Mucosa of gallbladder (tissue), 1 donor: Measurements from ENCODE around the gene RARG. TPM values are rescaled to one million over a fixed set of nuclear protein-coding genes. Genes with fewer than 3 reads are reported as not detected.
"Not testable (repeated sequence)": the region's sequence is repeated elsewhere in the genome, so short reads cannot be mapped to it uniquely, and the experiment has no call there.

ENCODE experiments used
- DNase-seq: peaks from one replicate; pipeline ENCODE4 v3.0.0-alpha.2; 2020; ENCODE audit warnings: low spot score
- total RNA-seq: library from RNA; stranded (reverse); gene quantifications from one replicate; pipeline ENCODE4 v1.2.1, GENCODE V29; 2021
- donor health status: DM: no; HTN: no; CAD: no.

Gene RARG
- total RNA-seq, 1 donor from 2014 or later = 41.8 TPM

DNA sequence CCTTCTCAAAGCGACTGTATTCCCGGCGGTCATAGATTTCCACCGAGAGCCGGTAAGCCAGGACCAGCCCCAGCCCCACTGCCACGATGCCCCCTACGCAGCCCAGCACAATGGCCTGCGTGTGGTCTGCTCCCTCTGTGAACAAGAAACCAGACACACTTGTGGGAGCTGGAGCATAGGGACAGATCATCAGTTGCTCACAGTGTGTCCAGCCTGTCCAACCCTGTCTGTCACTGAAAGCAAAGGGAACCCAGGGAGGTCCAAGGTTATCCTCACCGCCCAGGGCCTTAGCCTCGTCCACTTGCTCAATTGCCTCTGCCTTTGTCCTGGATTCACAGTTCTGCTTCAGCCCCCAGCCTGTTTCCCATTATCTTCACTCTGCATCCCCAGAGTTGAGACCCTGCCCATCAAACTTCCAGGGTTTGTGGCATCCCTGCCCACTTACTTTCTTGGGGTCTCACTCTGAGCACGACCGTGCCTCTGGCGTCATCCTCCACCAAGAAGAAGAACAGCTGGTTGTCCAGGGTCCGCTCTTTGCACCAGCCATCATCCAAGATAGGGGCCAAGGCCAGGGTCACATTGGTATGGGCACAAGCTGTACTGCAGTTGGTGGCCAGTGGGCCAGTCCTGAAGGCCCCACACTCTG is 40.0 kb downstream of the RARG start:
- no peak for DNase-seq

DNA sequence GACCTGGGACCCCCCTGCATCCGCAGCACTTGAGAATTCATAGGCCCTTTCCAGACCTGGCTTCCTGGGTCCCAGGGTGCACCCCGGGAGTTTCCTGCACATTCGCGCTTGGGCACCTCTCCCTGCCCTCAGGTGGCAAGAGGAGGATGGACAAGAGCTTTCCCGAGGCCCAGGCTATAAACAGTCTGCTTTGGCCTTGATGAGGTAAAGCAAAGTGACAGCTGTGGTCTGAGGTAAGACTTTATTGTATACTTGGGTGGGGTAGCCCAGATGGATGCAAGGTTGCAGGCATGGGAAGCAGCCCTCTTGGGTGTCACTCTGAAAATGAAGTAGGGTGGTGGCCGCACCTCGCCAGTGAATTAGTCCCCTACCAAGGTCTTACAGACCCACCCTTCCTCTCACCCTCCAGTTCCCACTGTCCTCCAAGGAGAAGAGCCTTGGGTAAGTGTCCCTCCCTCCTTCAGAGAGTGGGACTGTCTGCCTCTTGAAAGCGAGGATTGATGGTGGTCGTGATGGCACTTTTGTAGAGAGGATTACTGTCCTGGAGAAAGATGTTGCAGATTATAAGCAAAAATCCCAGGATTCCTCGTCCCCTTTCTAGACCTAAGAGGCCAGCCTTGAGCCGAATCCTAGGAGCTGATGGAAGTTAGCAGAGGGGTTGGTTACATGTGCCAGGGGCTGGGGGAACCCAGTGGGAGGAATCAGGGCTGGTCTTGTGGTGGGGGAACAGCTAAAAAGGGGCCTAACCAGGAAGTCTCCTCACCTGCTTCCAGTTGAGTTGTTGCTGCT is 40.7 kb downstream of the RARG start:
- DNase-seq = no peak

DNA sequence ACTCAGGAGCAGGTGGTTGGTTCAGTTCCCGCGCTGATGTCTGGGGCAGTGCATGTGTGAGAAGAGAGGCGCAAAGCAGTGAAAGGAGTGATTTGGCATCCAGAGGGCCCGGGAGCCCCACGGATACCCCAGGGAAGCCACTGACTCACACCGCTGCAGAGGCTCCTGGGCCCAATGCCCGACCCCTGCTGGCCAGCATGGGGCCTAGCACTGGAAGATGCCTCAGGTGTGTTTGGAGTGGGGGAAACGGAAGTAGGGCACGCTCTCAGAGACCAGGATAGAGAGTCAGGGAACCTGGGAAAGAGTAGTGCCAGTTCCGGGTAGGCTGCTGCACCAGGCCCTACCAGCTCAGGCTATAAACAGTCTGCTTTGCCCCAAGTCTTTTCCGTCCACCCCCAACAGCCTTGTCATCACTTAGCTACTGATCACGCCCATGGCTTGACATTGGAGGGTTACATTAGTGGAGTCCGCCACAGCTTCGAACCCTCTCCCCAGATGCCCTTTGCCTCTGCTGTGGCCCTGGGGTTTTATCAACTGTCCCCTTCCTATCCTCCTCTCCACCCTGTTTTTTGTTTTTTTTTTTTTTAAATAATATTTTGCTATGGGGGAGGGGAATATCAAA is 41.8 kb downstream of the RARG start:
- DNase-seq = peak; percentile 39

DNA sequence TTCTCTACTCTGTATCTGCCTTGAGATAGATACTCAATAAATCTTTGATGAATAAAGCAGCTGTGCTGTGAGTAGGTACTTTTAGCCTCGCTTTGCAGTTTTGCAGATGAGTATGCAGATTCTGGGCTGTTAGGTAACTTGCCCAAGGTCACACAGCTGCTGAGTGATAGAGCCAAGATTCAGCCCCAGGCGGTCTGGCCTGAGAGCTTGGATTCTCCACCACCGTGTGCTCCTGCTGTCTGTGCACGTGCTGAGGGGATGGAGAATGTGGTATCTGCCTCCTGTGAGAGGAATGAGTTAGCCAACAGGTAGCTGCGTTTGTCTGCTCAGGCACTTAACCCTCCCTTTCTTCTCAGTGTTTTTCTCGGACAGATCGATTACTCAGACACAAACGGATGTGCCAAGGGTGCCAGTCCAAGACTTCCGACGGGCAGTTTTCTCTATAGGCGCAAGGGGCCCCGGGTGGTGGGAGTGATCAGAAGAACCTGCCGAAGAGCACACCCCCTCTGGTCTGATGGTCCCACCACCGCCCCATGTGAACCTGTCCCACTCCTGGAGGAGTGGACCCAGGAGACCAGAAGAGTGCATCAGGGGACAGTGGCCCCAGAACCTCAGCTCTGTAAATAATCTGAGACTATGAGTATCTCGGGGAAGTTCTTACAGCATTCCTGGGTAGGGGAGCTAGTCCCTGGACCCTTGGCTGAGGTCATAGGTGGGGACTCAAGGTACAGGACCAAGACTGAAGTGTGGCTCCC is 44.7 kb downstream of the RARG start:
- no peak for DNase-seq

DNA sequence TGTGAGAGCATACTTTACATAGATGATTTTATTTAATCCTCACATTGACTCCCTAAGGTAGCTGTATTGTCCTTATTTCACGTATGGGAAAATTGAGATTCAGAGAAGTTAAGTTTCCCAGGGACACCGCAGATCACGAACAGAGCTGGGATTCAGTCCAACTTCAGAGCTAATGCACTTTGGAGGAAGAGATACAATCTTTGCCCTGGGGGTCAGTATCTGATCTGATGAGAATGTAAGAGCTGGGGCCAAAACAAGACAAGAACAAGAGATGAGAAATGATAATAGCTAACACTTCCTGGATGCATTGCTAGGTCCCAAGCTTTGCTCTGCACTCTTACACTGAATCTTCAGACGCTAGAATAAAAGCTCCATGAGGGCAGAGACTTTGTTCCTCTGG is 45.3 kb downstream of the RARG start:
- DNase-seq = no peak

DNA sequence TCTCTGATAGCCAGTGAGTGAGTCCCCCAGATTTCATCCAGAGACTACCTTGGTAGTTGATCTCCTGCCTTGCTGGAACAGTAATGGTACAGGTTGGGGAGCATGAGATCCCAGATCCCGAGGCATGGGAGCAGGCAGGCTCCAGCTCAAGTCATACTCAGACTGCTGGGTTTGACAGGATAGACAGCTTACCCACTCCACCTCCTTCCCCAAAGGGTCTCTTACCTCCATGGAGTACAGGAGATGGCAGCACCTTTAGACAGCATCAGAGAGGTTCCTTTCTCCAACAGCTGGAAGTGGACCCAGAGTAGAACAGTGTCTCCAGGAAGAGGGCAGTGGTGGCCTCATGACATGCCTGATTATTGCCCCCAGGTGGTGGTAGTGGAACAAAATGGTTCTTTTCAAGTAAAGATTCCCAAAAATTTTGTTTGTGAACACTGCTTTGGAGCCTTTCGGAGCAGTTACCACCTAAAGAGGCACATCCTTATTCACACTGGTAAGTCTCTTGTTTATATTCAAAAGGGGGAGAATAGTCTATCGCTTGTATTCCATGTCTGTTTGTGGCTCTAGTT is 46.3 kb downstream of the RARG start:
- DNase-seq = no peak

DNA sequence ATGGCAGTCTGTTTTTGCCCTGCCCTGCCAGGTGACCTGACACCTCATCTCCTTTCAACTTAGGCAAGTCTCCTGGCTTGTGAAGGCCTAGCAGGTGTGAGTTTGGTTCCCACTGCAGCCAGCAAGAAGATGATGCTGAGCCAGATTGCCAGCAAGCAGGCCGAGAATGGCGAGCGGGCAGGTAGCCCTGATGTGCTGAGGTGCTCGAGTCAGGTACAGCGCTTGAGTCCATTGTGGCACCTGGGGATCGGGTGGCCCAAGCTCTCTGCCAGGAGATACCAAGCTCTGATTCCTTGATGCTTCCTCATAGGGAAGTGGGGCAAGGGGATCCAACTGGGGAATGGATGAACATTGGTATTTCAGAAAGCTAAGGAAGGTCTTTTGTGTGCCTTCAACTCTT is 47.2 kb downstream of the RARG start:
- DNase-seq = no peak

DNA sequence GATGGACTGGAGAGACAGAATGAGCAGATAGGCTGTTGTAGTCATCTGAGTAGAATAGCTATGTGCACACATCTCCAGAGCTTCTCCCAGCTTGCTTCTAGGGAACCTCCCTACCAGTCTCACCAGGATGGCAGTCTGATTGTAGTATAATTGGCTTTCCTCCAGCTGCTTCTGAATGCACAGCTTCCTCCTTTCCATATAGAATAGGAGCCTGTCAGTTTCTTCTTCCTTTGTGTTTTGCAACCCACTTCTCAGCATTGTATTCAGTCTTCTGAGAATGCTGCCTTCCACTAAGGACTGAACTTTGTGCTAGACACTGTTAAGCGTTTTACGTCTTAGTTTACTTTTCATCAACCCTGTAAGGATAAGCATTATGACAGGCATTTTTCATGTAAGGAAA is 49.1 kb downstream of the RARG start:
- DNase-seq = no peak

DNA sequence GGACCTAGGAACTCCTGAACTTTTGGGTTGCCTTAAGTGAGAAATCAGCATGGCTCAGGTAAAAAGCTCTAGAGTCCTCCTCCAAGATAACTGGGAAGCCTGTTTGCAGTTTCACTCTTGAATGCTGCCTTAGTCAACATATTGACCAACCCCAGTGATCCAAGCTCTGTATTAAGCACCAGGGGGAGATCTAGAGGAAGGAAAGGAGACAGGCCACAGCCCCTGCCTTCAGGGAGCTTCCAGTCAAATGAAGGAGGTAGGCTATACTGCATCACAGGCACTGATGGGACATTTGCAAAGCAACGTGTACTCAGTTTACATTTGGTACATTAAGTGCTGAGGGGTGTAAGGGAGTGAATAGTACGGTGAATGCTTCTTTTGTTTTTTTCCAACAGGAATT is 50.1 kb downstream of the RARG start:
- no peak for DNase-seq

DNA sequence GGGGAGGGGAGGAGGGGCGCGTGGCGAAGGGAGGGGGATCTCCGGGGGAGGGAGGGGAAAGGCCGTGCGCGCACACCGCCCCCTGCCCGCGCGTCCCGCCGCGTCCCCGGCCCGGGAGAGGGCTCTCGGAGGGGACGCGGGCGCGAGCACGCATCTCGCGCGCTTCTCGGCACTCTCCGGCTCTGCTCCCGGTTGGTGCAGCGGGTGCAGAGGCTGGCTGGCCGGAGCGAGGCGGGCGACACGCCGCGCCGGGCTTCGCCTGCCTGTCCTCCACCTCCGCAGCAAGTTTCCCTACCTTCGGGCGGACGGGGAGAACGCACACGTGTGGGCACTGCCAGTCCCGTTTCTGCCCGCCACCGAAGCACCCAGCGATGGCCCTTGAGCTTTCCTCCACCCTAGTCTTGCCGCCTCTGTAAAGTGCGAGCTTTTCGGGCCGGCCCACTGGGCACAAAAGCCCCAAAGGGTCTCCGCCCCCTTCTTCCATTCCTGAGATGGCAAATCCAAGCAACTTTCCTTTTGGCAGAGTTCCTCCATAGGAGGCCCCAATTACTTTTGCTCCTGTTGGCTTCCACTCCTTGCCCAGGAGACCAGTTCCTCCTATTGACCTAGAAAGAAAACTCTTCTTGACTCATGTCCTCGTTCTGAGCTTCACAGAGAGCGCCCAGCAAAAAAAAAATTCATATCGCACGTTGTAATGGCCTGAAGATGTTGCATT is 50.9 kb downstream of the RARG start:
- DNase-seq = peak; percentile 66

DNA sequence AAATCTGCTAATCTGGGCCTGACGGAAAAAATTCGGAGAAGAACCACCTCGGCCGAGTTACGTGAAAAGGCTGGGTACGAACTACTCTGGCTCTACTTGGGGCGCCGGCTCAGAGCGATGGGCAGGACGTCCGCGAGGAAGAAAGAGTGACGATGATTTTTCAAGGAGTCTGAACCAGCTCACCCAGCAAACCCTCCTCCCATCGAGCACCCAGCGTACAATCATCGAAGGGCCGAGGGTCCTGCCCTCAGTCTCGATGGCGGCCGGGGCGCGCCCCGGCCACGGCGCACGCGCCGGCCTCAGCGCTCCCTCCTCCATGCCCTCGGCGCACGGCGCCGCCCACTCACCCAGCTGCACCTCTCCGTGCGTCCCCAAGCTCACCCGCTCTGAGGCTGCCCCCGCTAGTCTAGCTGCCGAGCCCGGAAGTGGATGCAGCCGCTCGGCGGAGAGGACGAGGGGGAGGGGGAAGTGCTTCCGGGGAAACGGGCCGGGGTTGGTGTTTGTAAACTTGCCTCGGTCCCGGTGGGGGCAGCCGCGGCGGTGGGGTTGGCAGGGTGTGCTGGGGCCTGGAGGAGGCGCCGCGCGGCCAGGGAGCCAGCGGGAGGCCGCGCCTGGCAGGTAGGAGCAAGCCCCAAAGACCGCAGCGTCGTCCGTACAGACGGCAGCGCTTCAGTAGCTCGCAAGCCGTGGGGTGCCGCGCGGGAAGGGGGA is 51.6 kb downstream of the RARG start, which contains the start of the genes CSAD and ZNF740:
CSAD (minus strand) TSS at position 706 of the 711 bp plus-strand sequence. CDS start 7,455 bp downstream, outside the sequence.
ZNF740 (plus strand) TSS at position 503 of the 711 bp plus-strand sequence. CDS start 1,262 bp downstream, outside the sequence.
- peak; percentile 97 for DNase-seq

DNA sequence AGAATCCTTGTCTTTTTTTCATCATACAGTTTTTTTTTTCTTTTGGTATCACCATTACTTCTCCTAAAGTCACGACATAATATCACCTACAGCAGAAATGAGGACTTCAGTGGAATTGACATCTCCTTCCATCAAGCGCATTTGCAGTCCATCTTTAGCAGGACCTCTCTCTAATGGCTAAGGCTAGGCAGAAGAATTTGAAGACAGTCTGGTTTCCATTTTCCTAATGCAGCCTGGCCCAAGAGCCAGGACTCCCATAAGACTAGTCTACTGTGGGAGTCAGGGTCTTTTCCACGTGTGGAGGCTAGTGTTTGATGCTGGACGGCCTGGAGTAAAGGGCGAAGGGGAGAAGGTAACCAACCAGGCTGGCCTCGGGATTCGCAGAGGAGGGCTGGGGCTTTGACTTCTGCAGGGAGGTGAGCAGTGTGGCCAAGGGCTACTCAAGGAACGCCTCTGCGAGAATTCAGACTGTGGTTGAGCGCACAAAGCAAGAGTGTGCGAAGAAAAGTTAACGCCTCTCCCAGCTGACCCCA is 52.3 kb downstream of the RARG start:
- no peak for DNase-seq

DNA sequence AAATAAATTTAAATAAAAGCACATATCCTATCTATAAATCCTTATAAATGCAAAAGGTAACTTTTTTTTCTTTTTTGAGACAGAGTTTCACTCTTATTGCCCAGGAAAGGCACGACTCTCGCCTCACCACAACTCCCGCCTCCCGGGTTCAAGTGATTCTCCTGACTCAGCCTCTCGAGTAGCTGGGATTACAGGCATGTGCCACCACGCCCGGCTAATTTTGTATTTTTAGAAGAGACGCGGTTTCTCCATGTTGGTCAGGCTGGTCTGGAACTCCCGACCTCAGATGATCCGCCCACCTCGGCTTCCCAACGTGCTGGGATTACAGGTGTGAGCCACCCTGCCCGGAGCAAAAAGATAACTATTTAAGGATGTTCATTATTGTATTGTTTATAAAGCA is 53.2 kb downstream of the RARG start:
- not testable (repeated sequence) for DNase-seq

DNA sequence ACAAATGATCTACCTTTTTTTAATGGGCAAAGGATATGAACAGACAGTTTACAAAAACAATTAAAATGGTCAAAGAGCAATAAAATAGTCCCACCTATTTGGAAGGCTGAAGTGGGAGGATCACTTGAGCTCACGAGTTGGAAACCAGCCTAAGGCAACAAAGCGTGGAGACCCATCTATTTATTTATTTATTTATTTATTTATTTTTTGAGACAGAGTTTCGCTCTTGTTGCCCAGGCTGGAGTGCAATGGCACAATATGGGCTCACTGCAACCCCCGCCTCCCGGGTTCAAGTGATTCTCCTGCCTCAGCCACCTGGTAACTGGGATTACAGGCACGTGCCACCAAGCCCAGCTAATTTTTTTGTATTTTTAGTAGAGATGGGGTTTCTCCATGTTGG is 54.6 kb downstream of the RARG start:
- DNase-seq = not testable (repeated sequence)

DNA sequence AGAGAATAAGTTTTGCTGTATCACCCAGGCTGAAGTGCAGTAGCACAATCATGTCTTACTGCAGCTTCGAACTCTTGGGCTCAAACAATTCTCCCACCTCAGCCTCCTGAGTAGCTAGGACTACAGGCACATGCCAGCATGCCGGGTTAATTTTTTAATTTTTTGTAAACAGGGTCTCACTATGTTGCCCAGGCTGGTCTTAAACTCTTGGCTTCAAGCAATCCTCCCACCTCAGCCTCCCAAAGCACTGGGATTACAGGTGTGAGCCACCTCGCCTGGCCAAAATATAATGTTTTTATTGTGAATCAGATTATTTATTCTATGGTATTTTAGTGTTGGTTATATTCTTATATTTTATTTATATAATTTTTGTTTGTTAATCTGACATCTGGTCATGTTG is 55.3 kb downstream of the RARG start:
- DNase-seq = no peak

DNA sequence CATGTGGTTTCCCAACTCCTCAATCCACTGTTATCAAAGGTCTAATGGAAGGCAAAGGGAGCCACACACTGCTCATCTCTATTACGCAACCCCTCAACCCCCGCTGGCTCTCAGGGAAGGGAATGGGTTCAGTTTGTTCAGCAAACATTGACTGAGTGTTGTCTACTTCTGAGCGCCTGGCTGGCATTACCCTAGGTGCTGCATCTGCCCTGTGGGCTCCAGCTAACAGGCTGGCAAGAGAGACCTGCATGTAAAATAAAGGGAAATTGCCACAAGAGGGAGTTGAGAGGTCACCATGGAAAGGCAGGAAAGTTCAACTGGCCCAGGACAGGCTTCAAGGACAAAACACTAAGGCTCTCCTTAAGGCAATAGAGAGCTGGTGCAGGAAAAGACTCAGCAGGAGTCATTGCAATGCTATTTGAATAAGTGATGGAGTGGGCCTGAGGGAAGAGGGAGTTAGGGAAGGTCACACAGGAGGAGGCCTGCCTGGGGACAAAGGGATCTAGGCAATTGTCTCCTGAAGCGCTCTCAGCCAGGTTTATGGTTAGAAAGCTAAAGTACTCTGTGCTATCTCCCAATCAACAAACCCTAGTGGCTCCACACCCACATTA is 57.0 kb downstream of the RARG start:
- DNase-seq = no peak

DNA sequence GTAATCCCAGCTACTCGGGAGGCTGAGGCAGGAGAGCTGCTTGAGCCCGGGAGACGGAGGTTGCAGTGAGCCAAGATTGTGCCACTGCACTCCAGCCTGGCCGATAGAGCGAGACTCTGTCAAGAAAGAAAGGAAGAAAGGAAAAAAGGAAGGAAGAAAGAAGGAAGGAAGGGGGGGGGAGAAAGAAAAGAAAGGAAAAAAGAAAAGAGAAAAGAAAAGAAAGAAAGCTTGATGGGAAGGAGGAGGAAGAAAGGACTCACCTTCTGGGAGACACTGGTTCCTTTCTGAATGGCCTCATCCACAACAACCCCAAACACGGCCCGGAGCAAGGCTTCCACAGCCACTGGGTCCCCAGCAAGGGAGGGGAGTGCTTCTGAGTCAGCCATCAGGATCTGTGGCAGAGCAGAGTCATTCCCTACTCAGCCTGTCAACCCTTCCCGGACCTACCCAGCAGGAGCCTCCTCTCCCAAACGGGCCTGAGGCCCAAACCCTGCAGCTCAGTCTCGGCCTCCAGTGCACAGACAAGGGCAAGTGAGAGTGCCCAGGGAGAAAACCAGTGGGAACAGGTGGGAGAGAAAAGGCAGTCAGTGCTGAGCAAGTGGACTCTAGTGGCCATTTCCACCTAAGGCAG is 58.8 kb downstream of the RARG start:
- no peak for DNase-seq

DNA sequence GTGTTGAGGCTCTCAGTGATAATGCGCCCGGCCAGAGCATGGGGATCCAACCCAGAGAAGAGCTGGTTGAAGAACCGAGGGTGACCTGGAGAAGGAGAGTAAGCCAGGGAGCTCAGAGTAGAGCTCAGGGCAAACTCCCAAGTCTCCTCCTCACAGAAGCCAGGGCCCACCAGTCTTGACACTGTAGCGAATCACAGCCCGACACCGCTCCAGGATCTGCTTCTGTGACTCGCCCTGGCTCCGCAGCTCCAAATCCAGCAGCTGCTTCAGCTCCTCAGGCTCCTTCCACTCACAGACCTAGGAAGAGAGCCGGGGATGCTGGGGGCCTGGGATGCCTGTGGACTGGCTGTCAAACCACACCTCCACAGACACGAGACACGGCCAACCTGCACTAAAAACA is 59.7 kb downstream of the RARG start:
- no peak for DNase-seq

DNA sequence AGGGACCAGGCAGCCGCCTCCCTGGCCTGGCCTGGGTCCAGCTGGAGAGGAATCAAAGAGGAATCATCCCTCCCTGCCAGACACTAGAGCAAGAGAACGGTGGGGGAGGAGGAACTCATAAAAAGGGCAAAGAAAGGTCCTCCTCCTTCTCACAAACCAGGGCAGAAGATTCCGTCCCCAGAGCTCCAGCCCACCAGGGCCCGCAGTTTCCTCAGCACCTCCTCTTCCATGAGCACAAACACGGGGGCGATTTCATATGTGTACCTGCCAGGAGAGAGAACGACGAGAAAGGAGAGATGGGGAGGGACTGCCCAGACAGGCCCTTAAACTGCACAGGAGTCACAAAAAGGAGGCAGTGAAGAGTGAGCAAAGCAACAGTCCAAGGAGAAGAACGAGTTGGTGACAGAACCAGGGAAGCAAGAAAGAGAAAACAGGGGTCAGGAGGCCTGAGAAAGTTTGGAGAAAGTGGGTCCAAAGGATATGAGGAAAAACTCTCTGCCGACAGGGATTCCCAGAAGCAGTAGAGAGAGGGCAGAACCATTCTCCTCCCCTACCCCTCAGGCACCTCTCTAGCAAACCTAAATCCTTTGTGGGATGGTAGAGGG is 60.2 kb downstream of the RARG start:
- no peak for DNase-seq
